Measurements from ENCODE around the gene LOC101059915.
"Not testable (repeated sequence)": the region's sequence is repeated elsewhere in the genome, so short reads cannot be mapped to it uniquely, and the experiment has no call there.

The LOC101059915 gene

DNA sequence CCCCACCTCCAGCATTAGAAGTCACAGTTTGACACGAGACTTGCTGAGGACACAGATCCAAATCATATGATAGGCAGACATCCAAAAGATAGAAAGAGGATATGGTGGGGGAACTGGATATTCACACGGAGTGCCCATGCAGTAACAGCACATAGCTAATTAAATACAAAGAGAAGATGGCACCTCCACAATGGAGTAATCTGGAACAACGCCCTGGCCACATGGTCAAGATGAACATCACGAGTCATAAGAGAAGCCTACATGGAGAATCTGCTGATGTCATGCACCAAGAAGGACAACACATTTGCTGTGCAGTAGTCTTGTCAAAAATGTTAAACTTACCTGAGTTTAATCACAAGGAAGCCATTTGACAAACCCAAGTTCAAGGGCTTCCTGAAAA lies 10.1 kb upstream of the LOC101059915 start:
- no peak for DNase-seq
- H3K4me3 Mint-ChIP-seq, result no peak overlapping the region

GRCh38 chrX:71659342-71659741 lies 8.0 kb upstream of the LOC101059915 start:
- no peak overlapping the region for H3K27ac Mint-ChIP-seq
- H3K4me1 Mint-ChIP-seq, result peaks cover 15 to 28% of the 10 kb centered on the region in 2 donors
- H3K9me3 Mint-ChIP-seq, result no peaks in the 10 kb centered on the region
- peaks cover 6 to 23% (median 7%) of the 10 kb centered on the region in 3 donors for H3K27me3 Mint-ChIP-seq (ENCODE audit: low read depth in 3 of 3)
- no peaks in the 10 kb centered on the region for H3K36me3 Mint-ChIP-seq
- no peak overlapping the region for H3K4me3 Mint-ChIP-seq
- no peak for DNase-seq

More for the DNA sequence above, 10.1 kb upstream of the LOC101059915 start:
- H3K27me3 Mint-ChIP-seq (ENCODE audit: low read depth in 3 of 3), result peaks cover 4 to 24% (median 6%) of the 10 kb centered on the region in 3 donors
- no peaks in the 10 kb centered on the region for H3K9me3 Mint-ChIP-seq
- no peak overlapping the region for H3K27ac Mint-ChIP-seq
- peaks cover 5 to 14% of the 10 kb centered on the region in 2 donors for H3K4me1 Mint-ChIP-seq
- H3K36me3 Mint-ChIP-seq, result no peaks in the 10 kb centered on the region

DNA sequence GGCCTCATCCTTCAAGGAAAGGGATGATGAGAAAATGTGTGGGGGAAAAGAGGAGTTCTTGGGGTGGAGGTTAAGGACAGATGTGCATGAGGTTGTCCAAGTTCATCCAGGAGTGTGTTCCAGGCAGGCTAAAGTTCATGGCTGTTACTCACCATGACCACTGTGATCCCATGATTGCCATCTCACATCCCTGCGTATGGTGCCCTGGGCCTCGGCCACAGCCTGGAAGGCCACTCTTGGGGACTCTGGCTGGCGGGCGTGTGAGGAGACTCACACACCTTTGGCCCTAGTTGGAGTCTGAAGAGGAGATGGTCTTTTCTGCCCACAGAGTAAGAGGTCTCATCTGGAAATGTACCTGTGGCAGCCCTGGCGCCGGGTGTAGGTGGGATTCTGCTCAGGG lies 7.4 kb upstream of the LOC101059915 start:
- Mint-ChIP-seq H3K36me3 (no peaks in the 10 kb centered on the region), H3K4me3 (no peak overlapping the region), H3K4me1 (peaks cover 15 to 28% of the 10 kb centered on the region in 2 donors), H3K27ac (no peak overlapping the region), H3K9me3 (no peaks in the 10 kb centered on the region), H3K27me3 (ENCODE audit: low read depth in 3 of 3) (peaks cover 4 to 18% (median 7%) of the 10 kb centered on the region in 3 donors)
- no peak for DNase-seq

- Mint-ChIP-seq H3K27ac (peak overlapping the region in 1 of 6 donors; percentile 30), H3K36me3 (no peaks in the 10 kb centered on the region), H3K9me3 (no peaks in the 10 kb centered on the region), H3K4me1 (peaks cover 15 to 28% of the 10 kb centered on the region in 2 donors), H3K27me3 (ENCODE audit: low read depth in 3 of 3) (peaks cover 4 to 15% (median 7%) of the 10 kb centered on the region in 3 donors), H3K4me3 (no peak overlapping the region)
- no peak for DNase-seq
Observed at GRCh38 chrX:71660562-71661416, 6.6 kb upstream of the LOC101059915 start.

- Mint-ChIP-seq H3K4me3 (no peak overlapping the region), H3K36me3 (no peaks in the 10 kb centered on the region), H3K4me1 (peaks cover 15 to 28% of the 10 kb centered on the region in 2 donors), H3K27me3 (ENCODE audit: low read depth in 3 of 3) (peaks cover 3 to 13% (median 7%) of the 10 kb centered on the region in 3 donors), H3K27ac (peak overlapping the region in 3 of 6 donors; percentile 1 to 72 (median 62)), H3K9me3 (no peaks in the 10 kb centered on the region)
- no peak for DNase-seq
Observed at GRCh38 chrX:71661919-71662318, 5.4 kb upstream of the LOC101059915 start.

GRCh38 chrX:71662654-71663053 lies 4.7 kb upstream of the LOC101059915 start:
- peak in 2 of 3 donors; percentile 28 to 30 for DNase-seq
- not testable (repeated sequence) for H3K9me3 Mint-ChIP-seq, H3K36me3 Mint-ChIP-seq
- Mint-ChIP-seq H3K4me3 (peak overlapping the region; percentile 62 to 69 (median 63)), H3K27me3 (ENCODE audit: low read depth in 3 of 3) (peaks cover 5 to 13% (median 7%) of the 10 kb centered on the region in 3 donors), H3K27ac (peak overlapping the region; percentile 0 to 77 (median 54)), H3K4me1 (peaks cover 15 to 28% of the 10 kb centered on the region in 2 donors)

DNA sequence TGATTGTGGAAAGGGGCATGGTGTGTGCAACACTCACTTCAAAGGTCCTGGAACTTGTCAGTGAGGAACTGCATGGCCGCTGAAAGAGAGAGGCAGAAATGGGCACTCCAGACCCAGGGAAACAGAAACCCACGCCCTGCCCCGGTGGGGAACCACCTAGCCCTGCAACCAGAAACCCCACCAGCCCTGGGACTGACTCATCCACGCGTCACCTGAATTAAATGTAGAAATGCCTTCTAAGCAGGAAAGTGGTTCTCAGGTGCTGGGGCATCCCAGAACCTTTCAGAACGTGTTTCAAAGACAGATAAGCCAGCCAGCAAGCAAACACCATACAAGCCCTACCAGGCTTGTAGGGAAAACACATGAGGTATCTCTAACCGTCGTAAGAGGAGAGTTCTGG lies 4.1 kb upstream of the LOC101059915 start:
- H3K4me1 Mint-ChIP-seq, result peaks cover 15 to 28% of the 10 kb centered on the region in 2 donors
- peak overlapping the region in 2 of 6 donors; percentile 31 to 83 for H3K27ac Mint-ChIP-seq
- peaks cover 5 to 13% (median 7%) of the 10 kb centered on the region in 3 donors for H3K27me3 Mint-ChIP-seq (ENCODE audit: low read depth in 3 of 3)
- peak overlapping the region in 2 of 5 donors; percentile 5 to 26 for H3K4me3 Mint-ChIP-seq
- not testable (repeated sequence) for H3K9me3 Mint-ChIP-seq, H3K36me3 Mint-ChIP-seq
- peak in 2 of 3 donors; percentile 22 for DNase-seq

DNA sequence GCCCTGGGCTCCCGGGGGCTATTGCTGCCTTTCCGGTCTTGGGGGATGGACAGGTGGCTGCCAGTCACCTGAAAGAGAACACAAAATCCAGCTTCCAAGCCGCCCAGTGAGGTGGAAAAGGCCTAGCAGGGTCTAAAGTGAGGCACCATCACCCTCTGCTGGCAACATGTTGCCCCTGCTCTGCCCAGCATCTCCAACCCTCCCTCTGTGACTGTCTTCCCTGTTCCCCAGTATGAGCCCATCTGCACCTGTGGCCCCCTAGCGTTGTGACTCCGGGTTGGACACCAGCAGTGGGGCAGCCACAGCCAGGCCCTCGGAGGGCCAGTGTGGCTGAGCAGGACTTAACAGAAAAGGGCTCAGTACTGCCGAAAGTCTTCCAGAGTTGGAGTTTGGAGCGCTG lies 3.1 kb upstream of the LOC101059915 start:
- Mint-ChIP-seq H3K27me3 (ENCODE audit: low read depth in 3 of 3) (peaks cover 5 to 15% (median 5%) of the 10 kb centered on the region in 3 donors), H3K4me1 (peaks cover 15 to 28% of the 10 kb centered on the region in 2 donors)
- not testable (repeated sequence) for H3K9me3 Mint-ChIP-seq, H3K36me3 Mint-ChIP-seq, DNase-seq, H3K4me3 Mint-ChIP-seq, H3K27ac Mint-ChIP-seq

GRCh38 chrX:71664889-71665491 lies 2.4 kb upstream of the LOC101059915 start:
- no peak for DNase-seq
- H3K27me3 Mint-ChIP-seq (ENCODE audit: low read depth in 3 of 3), result peaks cover 5 to 23% (median 6%) of the 10 kb centered on the region in 3 donors
- H3K4me1 Mint-ChIP-seq, result peaks cover 15 to 28% of the 10 kb centered on the region in 2 donors
- H3K27ac Mint-ChIP-seq, result no peak overlapping the region
- no peaks in the 10 kb centered on the region for H3K9me3 Mint-ChIP-seq
- H3K4me3 Mint-ChIP-seq, result no peak overlapping the region
- no peaks in the 10 kb centered on the region for H3K36me3 Mint-ChIP-seq

GRCh38 chrX:71665747-71666146 lies 1.6 kb upstream of the LOC101059915 start:
- Mint-ChIP-seq H3K9me3 (no peaks in the 10 kb centered on the region), H3K4me1 (peaks cover 15 to 25% of the 10 kb centered on the region in 2 donors), H3K27me3 (ENCODE audit: low read depth in 3 of 3) (peaks cover 5 to 17% (median 6%) of the 10 kb centered on the region in 3 donors), H3K27ac (no peak overlapping the region), H3K4me3 (no peak overlapping the region), H3K36me3 (no peaks in the 10 kb centered on the region)
- DNase-seq, result no peak

DNA sequence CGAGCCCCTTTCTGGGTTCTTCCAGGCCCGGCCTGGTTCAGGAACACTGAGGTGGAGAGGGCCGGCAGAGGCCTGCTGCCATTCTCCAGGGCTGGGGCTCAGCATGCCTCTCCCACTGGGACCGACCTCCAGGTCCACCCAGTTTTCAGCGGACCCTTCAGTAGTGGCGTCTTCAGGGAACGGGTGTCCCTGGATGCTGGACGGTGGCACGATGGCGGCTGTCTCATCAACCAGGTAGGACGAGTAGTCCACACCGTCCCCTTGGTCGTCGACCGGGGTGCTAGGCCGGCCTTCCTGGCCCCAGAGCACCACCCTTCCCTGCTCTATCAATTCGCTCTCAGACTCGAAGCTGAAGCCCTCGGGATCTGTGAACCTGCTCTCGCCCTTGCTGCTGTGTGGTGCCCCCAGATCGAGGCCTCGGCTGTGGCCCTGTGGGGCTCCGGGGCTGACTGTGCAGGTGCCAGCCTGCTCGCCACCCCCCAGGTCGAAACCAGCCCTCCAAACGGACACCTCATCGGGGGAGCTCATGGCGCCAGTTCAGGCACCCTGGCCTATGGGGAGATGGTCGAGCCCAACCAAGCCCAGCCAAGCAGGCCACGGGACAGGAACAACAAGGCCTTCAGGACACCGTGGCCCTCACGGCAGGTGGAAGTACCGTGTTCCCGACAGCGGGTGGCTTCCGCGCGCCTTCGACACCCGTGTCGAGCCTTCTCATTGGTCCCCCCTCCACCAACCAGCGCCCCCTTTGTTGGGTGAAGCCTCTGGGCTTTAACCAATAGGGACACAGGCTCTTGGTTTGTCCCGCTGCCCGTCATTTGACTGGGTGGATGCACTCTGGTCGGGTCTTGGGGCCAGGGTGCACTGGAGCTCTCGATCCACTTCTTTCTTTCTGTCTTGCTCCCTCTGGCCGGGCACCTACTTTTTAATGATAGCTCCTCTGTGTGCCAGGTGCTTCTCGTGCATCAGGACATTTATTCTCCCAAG lies 814 bp upstream of the LOC101059915 start:
- no peak for DNase-seq
- Mint-ChIP-seq H3K27me3 (ENCODE audit: low read depth in 3 of 3) (peaks cover 5 to 14% (median 6%) of the 10 kb centered on the region in 3 donors), H3K4me3 (no peak overlapping the region), H3K27ac (no peak overlapping the region), H3K4me1 (peaks cover 17 to 18% of the 10 kb centered on the region in 2 donors), H3K9me3 (no peaks in the 10 kb centered on the region), H3K36me3 (no peaks in the 10 kb centered on the region)

GRCh38 chrX:71668248-71668595 lies 876 bp downstream of the LOC101059915 start:
- Mint-ChIP-seq H3K36me3 (no peaks in the 10 kb centered on the region), H3K4me3 (no peak overlapping the region), H3K9me3 (no peaks in the 10 kb centered on the region), H3K27ac (no peak overlapping the region), H3K27me3 (ENCODE audit: low read depth in 3 of 3) (peaks cover 3 to 17% (median 5%) of the 10 kb centered on the region in 3 donors), H3K4me1 (peaks cover 4 to 5% of the 10 kb centered on the region in 2 donors)
- DNase-seq, result no peak

GRCh38 chrX:71669492-71669891 lies 2.1 kb downstream of the LOC101059915 start:
- Mint-ChIP-seq H3K9me3 (no peaks in the 10 kb centered on the region), H3K36me3 (no peaks in the 10 kb centered on the region)

More at GRCh38 chrX:71669492-71669891, 2.1 kb downstream of the LOC101059915 start:
- no peak for DNase-seq
- no peak overlapping the region for H3K4me3 Mint-ChIP-seq
- peaks cover 2 to 18% (median 4%) of the 10 kb centered on the region in 3 donors for H3K27me3 Mint-ChIP-seq (ENCODE audit: low read depth in 3 of 3)
- H3K27ac Mint-ChIP-seq, result no peak overlapping the region
- H3K4me1 Mint-ChIP-seq, result peaks cover 0 to 3% of the 10 kb centered on the region in 2 donors

Measured in immature natural killer cell (primary cell).